Bronchial epithelial cell (primary cell): ENCODE results near the gene USF2. TPM values are rescaled to one million over a fixed set of nuclear protein-coding genes. Genes with fewer than 3 reads are reported as not detected.

ENCODE experiments used
- DNase-seq: peaks from one replicate; pipeline ENCODE4 v3.0.0-alpha.2; 2010; ENCODE audit warnings: low read depth
- FAIRE-seq: peaks from 2 replicates; lab custom pipeline; 2011; peaks lifted over from hg19 to GRCh38; lab: Jason Lieb, UNC
- H3K27me3 ChIP-seq: 2 replicates; pipeline ENCODE4 v1.5.1; 2011; ENCODE audit warnings: low read length; ENCODE audit not compliant: control insufficient read depth, insufficient read depth
- H3K36me3 ChIP-seq: 2 replicates; pipeline ENCODE4 v1.5.1; 2011; ENCODE audit warnings: low read length; ENCODE audit not compliant: control insufficient read depth, insufficient read depth
- H3K4me3 ChIP-seq: 2 replicates; pipeline ENCODE4 v1.5.1; 2011; ENCODE audit warnings: mild to moderate bottlenecking, low read depth, low read length, control low read depth
- CTCF ChIP-seq: IDR thresholded peaks from 2 replicates; pipeline ENCODE4 v1.5.1; 2011; ENCODE audit warnings: mild to moderate bottlenecking, moderate library complexity, low read length, control low read depth, inconsistent platforms; ENCODE audit not compliant: insufficient read depth, severe bottlenecking
- total RNA-seq: library from RNA; depleted of rRNA; stranded (reverse); fragments of >200 nt; gene quantifications from 2 replicates; pipeline ENCODE4 v1.2.1, GENCODE V29; 2014

USF2 gene
- total RNA-seq, 1 donor from 2014 or later, result 60.8 TPM

DNA sequence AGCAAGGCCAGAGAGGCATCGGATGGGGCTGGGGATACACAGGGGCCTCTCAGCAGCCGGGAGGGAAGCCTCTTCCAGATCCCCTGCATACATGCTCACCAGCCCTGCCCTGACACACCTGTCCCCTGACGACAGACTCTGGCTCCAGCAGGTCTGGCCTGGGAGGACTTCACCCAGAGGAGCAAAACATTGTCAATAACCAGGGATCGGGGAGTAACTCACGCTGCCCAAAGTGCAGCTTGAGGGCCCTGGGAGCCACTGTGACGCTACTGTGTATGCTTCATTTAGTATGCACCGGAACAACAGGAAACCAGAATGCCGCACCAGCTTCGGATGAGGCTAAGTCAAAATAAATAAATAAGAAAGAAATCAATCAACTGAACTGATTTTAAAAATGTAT lies 47.8 kb downstream of the USF2 start:
- FAIRE-seq (no peak), DNase-seq (no peak)
- H3K4me3 ChIP-seq, result no peak overlapping the region
- TF ChIP-seq CTCF, result no peak
- H3K36me3 ChIP-seq, result no peaks in the 10 kb centered on the region
- peaks cover 3% of the 10 kb centered on the region for H3K27me3 ChIP-seq

DNA sequence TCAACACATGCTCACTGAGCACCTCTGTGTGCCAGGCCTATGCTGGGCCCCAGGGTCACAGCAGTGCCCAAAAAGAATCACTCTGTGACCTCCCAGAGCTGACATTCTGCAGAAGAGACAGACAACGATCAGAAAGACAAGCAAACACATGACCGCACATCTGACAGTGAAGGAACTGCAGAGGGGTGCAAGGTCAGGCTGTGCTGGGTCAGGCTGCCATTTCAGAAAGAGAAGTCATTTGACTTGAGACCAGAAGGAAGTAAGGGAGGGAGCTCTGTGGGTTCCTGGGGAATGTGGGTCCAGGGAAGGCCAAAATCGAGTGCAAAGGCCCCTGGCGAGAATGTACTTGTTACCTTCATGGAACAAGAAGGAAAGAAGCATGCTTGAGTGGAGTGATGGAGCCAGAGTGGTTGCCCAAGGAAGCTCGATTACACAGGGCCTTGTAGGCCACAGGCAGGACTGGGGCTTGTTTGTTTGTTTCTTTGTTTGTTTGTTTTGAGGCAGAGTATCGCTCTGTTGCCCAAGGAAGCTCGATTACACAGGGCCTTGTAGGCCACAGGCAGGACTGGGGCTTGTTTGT lies 48.8 kb downstream of the USF2 start:
- Histone ChIP-seq H3K4me3 (no peak overlapping the region), H3K27me3 (peaks cover 3% of the 10 kb centered on the region), H3K36me3 (no peaks in the 10 kb centered on the region)
- TF ChIP-seq CTCF, result no peak
- FAIRE-seq, result no peak
- no peak for DNase-seq

DNA sequence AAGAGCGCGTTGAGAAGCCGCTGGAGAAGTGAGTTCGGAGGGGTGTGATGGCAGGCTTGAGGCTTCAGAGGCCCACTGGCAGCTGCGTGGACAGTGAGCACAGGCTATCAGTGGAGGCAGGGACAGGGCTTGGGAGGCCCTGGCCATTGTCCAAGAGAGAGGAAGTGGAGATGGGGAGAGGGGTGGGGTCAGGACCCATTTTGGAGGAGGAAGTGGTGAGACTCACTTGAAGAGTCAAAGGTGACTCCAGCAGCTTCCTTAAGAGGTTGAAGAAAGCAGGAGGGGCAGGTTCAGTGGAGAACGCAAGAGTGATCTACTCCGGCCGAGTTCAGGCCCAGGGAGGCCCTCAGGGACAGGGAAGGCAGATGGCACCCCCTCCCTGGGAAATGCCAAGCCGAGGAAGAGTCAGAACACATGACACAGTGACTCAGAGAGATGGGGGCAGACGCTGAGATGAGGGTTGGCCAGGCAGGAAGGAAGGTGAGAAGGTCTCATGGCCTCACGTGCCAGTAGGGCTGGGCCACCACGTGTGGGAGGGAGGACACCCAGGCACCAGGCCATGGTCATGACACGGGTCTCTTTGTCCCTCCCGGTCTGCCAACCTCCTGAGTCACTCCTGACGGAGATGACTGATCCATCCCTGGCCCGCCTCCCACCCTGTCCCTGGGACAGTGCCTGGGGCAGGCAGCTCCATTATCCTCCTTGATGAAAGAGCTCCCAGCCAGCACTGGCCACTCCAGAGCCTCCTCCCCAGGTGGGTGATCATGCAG lies 50.1 kb downstream of the USF2 start:
- H3K36me3 ChIP-seq, result no peaks in the 10 kb centered on the region
- peak; percentile 23 for FAIRE-seq
- peak; percentile 46 for DNase-seq
- H3K4me3 ChIP-seq, result no peak overlapping the region
- TF ChIP-seq CTCF, result no peak
- H3K27me3 ChIP-seq, result peaks cover 3% of the 10 kb centered on the region

DNA sequence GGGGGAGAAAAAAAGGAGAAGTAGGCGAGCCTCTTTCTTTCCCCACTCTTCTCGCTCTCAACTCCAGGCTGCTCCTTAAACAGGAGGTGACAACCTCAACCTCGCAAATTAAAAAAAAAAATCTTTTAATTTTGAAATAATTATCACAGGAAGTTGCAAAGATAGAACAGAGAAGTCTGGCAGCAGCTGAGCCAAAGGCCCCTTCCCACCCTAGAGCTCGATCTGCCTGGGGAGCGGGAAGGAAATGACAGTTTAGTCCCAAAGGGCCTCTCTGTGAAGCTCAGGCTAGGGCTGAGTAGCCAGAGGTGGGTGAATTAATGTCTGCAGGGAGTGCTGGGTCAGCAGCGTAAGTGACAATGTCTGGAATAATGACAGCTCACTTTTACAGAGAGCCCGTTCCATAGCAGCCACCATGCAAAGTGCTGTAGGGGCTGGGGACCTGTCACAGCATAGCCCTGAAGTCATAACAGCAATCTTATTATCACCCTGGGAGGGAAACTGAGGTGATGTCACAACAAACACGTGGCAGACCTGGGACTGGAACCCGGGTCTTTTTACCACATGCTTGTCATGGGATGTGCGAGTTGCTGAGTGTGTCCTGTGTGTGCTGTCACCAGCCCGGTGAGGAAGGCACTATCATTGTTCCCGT lies 51.4 kb downstream of the USF2 start:
- no peaks in the 10 kb centered on the region for H3K36me3 ChIP-seq
- H3K4me3 ChIP-seq, result no peak overlapping the region
- no peak for FAIRE-seq
- DNase-seq, result no peak
- peaks cover 3% of the 10 kb centered on the region for H3K27me3 ChIP-seq
- no peak for TF ChIP-seq CTCF

DNA sequence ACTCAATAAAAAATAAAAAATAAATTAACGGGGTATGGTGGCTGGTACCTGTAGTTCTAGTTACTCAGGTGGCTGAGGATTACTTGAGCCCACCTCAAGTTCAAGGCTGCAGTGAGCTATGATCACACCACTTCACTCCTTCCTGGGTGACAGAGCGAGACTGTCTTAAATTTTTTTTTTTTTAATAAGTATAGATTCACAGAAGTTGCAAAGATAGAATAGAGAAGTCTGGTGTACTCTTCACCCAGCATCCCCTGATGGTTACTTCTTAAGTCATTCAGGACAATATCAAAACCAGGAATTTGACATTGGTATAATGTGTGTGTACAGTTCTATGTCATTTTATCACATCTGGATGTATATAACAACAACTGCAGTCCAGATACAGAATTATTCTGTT lies 52.5 kb downstream of the USF2 start:
- Histone ChIP-seq H3K27me3 (peaks cover 3% of the 10 kb centered on the region), H3K36me3 (no peaks in the 10 kb centered on the region), H3K4me3 (no peak overlapping the region)
- TF ChIP-seq CTCF, result no peak
- no peak for FAIRE-seq
- no peak for DNase-seq
